ENCODE results near the gene TNFAIP1.

TNFAIP1 gene

GRCh38 chr17:28371245-28372202, 36.0 kb downstream of the TNFAIP1 start, which contains the start of gene SARM1:
TSS of gene SARM1 (plus strand) at chr17:28371694. CDS start at chr17:28372033, 339 bp downstream.
- DNase-seq (ENCODE audit: low read depth in 2 of 2) = peak; percentile 53 to 58

- DNase-seq (ENCODE audit: low read depth in 2 of 2) = no peak
Measured at GRCh38 chr17:28372203-28372944, 36.8 kb downstream of the TNFAIP1 start.

- DNase-seq (ENCODE audit: low read depth in 2 of 2) = no peak
Measured at GRCh38 chr17:28372945-28373274, 37.3 kb downstream of the TNFAIP1 start.

GRCh38 chr17:28379814-28380801, 44.5 kb downstream of the TNFAIP1 start:
- DNase-seq (ENCODE audit: low read depth in 2 of 2) = no peak

GRCh38 chr17:28381141-28381825, 45.7 kb downstream of the TNFAIP1 start:
- DNase-seq (ENCODE audit: low read depth in 2 of 2) = no peak

- no peak for DNase-seq (ENCODE audit: low read depth in 2 of 2)
Measured at GRCh38 chr17:28384281-28385036, 48.9 kb downstream of the TNFAIP1 start.

DNA sequence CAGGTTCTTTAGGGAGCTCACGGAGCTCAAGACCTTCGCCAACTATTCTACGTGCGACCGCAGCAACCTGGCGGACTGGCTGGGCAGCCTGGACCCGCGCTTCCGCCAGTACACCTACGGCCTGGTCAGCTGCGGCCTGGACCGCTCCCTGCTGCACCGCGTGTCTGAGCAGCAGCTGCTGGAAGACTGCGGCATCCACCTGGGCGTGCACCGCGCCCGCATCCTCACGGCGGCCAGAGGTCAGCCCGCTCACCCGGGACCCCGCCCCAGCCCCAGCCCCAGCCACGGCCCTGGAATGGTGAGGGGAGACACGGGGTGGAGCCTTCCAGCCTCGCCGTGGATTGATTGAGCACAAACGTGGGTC, 49.5 kb downstream of the TNFAIP1 start:
- no peak for DNase-seq (ENCODE audit: low read depth in 2 of 2)

DNA sequence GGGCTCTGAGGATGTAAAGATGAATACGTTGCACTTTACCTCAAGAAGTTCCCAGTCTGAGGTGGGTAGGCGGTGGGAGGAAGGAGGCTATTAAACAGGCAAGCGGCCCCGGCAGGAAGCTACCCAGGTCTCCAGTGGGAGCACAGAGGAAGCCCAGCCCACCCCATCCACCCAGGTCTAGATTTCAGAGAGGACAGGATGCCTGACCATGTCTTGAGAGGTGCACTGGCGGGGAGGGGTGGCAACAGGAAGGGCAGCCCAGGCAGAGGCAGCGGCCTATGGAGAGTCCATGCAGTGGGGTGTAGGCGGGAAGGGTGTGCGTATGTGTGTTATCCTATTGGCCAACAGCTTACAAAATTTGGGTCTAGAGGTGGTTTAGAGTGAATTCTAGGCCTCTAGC, 49.8 kb downstream of the TNFAIP1 start:
- no peak for DNase-seq (ENCODE audit: low read depth in 2 of 2)

DNA sequence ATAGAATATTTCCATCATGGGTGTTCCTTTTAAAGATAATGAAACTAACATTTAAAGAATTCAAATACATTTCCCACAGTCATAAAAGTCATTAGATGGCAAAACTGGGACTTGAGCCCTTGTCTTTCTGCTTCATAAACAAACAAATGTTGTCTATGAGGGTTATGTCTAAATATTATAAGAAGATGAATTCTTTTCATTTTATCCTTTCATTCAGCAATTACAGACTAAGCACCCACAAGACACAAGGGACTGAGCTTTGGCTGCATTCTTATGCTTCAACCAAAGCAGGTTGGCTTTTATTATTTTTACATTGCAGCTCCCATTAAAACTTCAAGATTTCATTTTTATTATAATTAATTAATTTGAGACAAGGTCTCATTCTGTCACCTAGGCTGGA, 50.8 kb downstream of the TNFAIP1 start:
- no peak for DNase-seq (ENCODE audit: low read depth in 2 of 2)

DNA sequence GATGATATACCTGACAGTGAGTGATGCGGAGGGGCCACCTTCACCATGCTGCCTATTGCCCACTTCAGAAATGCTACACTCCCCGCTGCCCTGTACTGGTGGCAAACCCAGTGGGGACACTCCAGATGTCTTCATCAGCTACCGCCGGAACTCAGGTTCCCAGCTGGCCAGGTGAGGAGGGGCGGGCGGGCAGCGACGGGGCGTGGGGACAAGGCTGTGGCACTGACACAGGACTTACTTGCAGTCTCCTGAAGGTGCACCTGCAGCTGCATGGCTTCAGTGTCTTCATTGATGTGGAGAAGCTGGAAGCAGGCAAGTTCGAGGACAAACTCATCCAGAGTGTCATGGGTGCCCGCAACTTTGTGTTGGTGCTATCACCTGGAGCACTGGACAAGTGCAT, 52.5 kb downstream of the TNFAIP1 start:
- no peak for DNase-seq (ENCODE audit: low read depth in 2 of 2)

DNA sequence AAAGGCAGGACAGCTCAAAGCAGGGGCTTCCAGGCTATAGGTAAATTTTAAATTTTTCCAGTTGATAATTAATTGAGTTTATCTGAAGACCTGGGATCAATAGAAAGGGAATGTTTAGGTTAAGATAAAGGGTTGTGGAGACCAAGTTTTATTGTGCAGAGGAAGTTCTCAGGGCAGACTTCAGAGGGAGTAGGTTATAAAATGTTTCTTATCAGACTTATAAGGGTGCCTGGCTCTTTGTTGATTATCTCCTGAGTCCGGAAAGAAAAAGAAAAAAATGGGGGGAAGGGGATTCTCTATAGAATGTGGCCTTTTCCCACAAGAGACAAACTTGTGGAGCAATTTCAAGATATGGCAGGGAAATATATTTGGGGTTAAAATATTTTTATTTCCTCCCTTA, 54.6 kb downstream of the TNFAIP1 start:
- DNase-seq (ENCODE audit: low read depth in 2 of 2) = no peak

GRCh38 chr17:28390563-28390962, 55.0 kb downstream of the TNFAIP1 start:
- DNase-seq (ENCODE audit: low read depth in 2 of 2) = no peak

- DNase-seq (ENCODE audit: low read depth in 2 of 2) = no peak
Measured at GRCh38 chr17:28390984-28391383, 55.4 kb downstream of the TNFAIP1 start.

DNA sequence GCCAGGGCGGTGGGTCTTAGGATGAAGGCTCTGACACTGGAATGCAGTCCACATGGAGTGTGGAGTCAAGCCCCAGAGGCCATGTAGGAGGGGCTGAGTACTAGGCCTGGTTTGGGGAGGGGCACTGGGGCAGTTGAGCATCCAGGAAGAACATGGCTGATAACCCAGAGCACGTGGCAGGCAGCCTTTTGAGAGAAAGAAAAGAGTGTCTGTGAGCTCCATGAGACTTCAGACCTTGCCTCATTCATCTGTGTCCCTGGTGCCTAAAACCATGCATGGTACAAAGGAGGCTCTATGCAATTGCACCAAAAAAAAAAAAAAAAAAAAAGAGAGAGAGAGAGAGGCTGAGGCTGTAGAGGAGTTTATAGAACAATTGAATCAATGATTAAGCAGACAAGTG, 55.8 kb downstream of the TNFAIP1 start:
- no peak for DNase-seq (ENCODE audit: low read depth in 2 of 2)

DNA sequence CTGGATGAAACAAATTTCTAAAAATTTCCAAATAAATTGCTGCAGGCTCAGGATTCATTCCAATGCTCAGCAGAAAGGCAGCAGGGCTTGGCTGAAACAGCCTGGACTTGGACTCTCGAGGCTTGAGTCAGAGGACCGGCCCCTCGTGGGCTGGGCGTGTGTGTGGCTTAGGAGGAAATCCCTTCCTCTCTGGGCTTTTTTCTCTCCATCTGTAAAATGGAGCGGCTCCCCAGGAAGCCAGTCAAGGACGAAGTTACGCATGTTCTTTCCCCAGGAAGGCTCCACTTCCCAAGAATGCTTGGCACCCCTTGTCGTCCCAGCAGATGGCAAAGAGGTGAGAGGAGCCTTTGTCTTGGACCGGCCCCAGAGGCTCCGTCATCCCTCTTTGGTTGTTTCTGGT, 56.9 kb downstream of the TNFAIP1 start:
- no peak for DNase-seq (ENCODE audit: low read depth in 2 of 2)

DNA sequence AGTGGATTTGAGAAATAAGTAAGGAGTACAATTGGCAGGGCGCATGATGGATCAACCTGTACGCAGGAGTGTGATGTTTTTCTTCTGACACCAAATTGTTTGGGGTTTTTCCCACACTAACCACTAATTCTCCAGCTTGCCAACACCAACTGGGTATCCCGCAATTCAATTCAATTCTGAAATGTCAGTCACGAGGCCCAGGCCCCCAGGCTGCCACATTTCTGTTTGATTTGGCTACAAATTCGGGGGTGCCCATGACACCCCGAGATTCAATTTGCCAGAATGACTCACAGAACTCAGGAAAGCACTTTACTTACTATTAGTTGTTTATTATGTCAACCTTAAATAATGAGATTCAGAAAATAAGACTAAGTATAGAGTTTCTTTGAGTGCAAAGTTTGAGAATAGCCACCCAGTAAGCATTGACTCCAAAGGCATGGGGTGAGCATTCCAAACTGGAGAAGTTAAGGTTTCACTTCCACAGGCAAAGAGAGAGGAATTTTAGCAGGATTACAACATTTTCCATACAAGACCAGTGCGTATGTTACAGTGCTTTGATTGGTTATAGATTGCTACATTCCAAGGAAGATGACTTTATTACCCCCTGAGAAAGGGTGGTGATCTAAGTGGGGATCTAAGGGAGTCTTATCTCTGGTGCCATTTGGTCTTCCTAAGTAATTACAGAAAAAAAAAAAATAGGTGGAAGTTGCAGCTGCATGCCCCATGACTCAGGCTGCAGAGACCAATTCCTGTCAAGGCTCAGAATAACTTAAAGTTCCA, 59.0 kb downstream of the TNFAIP1 start:
- no peak for DNase-seq (ENCODE audit: low read depth in 2 of 2)

GRCh38 chr17:28395426-28395825, 59.9 kb downstream of the TNFAIP1 start:
- DNase-seq (ENCODE audit: low read depth in 2 of 2) = no peak

DNA sequence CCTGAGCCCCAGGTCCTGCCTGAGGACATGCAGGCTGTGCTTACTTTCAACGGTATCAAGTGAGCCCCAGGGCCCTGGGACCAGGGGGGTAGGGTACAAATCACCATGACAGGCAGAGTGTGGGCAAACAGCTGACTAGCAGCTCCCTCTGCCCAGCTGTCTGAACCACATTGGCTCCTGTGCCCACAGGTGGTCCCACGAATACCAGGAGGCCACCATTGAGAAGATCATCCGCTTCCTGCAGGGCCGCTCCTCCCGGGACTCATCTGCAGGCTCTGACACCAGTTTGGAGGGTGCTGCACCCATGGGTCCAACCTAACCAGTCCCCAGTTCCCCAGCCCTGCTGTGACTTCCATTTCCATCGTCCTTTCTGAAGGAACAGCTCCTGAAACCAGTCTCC, 60.4 kb downstream of the TNFAIP1 start:
- DNase-seq (ENCODE audit: low read depth in 2 of 2) = no peak

Measured in stimulated activated CD8-positive, alpha-beta memory T cell treated with anti-CD3 and anti-CD28 coated beads, Interleukin-7, amount 100 ng/mL, for 1 hour (primary cell).